HG02759 (cell line): Measurements from ENCODE around the gene TP53.
A peak's percentile ranks its signal among the peaks of the same experiment; 100 is the strongest.

Experiments
- ATAC-seq: cut with Tn5 transposase; IDR thresholded peaks from one replicate; pipeline ENCODE4 v1.9.1; 2021; ENCODE audit warnings: mild to moderate bottlenecking, moderate library complexity; ENCODE audit not compliant: unreplicated experiment

Gene TP53

GRCh38 chr17:7687072-7687907, at the start of gene TP53:
TSS of gene TP53 (minus strand) at chr17:7687490. CDS start at chr17:7676594, 10,896 bp downstream.
- peak; percentile 32 for ATAC-seq

- ATAC-seq = no peak
Observed at GRCh38 chr17:7732981-7733539, 45.8 kb upstream of the TP53 start.

- no peak for ATAC-seq
Observed at GRCh38 chr17:7729816-7730215, 42.5 kb upstream of the TP53 start.

- no peak for ATAC-seq
Observed at GRCh38 chr17:7727886-7728285, 40.6 kb upstream of the TP53 start.

GRCh38 chr17:7721612-7722011, 34.3 kb upstream of the TP53 start:
- no peak for ATAC-seq

- no peak for ATAC-seq
Observed at GRCh38 chr17:7720125-7720524, 32.8 kb upstream of the TP53 start.

- no peak for ATAC-seq
Observed at GRCh38 chr17:7719661-7720060, 32.4 kb upstream of the TP53 start.

- ATAC-seq = no peak
Observed at GRCh38 chr17:7717756-7718350, 30.6 kb upstream of the TP53 start.

GRCh38 chr17:7716901-7717755, 29.8 kb upstream of the TP53 start, which contains the start of gene DNAH2:
TSS of gene DNAH2 (plus strand) at chr17:7717744. CDS start at chr17:7719735, 1,991 bp downstream.
- ATAC-seq = no peak

- no peak for ATAC-seq
Observed at GRCh38 chr17:7715936-7716886, 28.9 kb upstream of the TP53 start.

- no peak for ATAC-seq
Observed at GRCh38 chr17:7714721-7715594, 27.7 kb upstream of the TP53 start.

GRCh38 chr17:7713782-7714181, 26.5 kb upstream of the TP53 start:
- no peak for ATAC-seq

GRCh38 chr17:7712111-7712771, 25.0 kb upstream of the TP53 start:
- ATAC-seq = no peak

- ATAC-seq = no peak
Observed at GRCh38 chr17:7711051-7711755, 23.9 kb upstream of the TP53 start.

GRCh38 chr17:7710301-7710700, 23.0 kb upstream of the TP53 start:
- ATAC-seq = no peak

GRCh38 chr17:7709031-7709430, 21.7 kb upstream of the TP53 start:
- no peak for ATAC-seq

- no peak for ATAC-seq
Observed at GRCh38 chr17:7707858-7708750, 20.8 kb upstream of the TP53 start.
